Measurements from ENCODE around the gene CDH4. TPM values are rescaled to one million over a fixed set of nuclear protein-coding genes. Genes with fewer than 3 reads are reported as not detected.

The CDH4 gene
- total RNA-seq, 1 experiment from 2014 or later: not detected

GRCh38 chr20:61532736-61533135 lies 280.7 kb downstream of the CDH4 start:
- DNase-seq (ENCODE audit: low read depth, low spot score): no peak
- BruUV-seq (replicated peaks): no TSS peak

GRCh38 chr20:61533231-61533631 lies 281.2 kb downstream of the CDH4 start:
- peaks cover 8% of the 10 kb centered on the region for H3K27me3 ChIP-seq (ENCODE audit: control insufficient read depth, insufficient read depth, low read length)

More at GRCh38 chr20:61532736-61533135, 280.7 kb downstream of the CDH4 start:
- in situ Hi-C loops (cut with HindIII; ENCODE audit: low pct_unique_long_range_greater_than_20kb, low sequenced_read_pairs): no loop called here
- Histone ChIP-seq H3K27ac (ENCODE audit: low read length) (no peak overlapping the region), H3K36me3 (ENCODE audit: control insufficient read depth, insufficient read depth, low read length) (no peaks in the 10 kb centered on the region), H3K4me3 (ENCODE audit: low read depth in 2 of 2, low read length in 2 of 2) (no peak overlapping the region), H3K4me1 (ENCODE audit: control insufficient read depth, insufficient read depth, low read length) (no peaks in the 10 kb centered on the region), H3K9me3 (ENCODE audit: control insufficient read depth, insufficient read depth, low read depth, low read length) (no peaks in the 10 kb centered on the region), H3K27me3 (ENCODE audit: control insufficient read depth, insufficient read depth, low read length) (peaks cover 9% of the 10 kb centered on the region)
- ChIA-PET POLR2A (no interaction called here), CTCF (no interaction called here)
- intact Hi-C loops (cut with micrococcal nuclease; ENCODE audit: unreplicated experiment): no loop called here
- ATAC-seq: no peak
- TF ChIP-seq REST (IDR thresholded peaks at IDR 0.05; ENCODE audit: insufficient read depth in 1 of 2, low read depth in 2 of 2, low read length in 1 of 2) (no peak), CTCF (IDR thresholded peaks at IDR 0.05) (no peak), TCF7L2 (IDR thresholded peaks at IDR 0.05; ENCODE audit: low read depth, low read length) (no peak), SIN3A (IDR thresholded peaks at IDR 0.05; ENCODE audit: borderline replicate concordance, insufficient read depth, low read depth, low read length) (no peak), POLR2AphosphoS5 (IDR thresholded peaks at IDR 0.05; ENCODE audit: low read depth, low read length) (no peak)

More at GRCh38 chr20:61533231-61533631, 281.2 kb downstream of the CDH4 start:
- no peak for ATAC-seq
- Histone ChIP-seq H3K4me3 (ENCODE audit: low read depth in 2 of 2, low read length in 2 of 2) (no peak overlapping the region), H3K27ac (ENCODE audit: low read length) (no peak overlapping the region), H3K9me3 (ENCODE audit: control insufficient read depth, insufficient read depth, low read depth, low read length) (no peaks in the 10 kb centered on the region), H3K36me3 (ENCODE audit: control insufficient read depth, insufficient read depth, low read length) (no peaks in the 10 kb centered on the region), H3K4me1 (ENCODE audit: control insufficient read depth, insufficient read depth, low read length) (no peaks in the 10 kb centered on the region)
- intact Hi-C loops (cut with micrococcal nuclease; ENCODE audit: unreplicated experiment) (no loop called here), in situ Hi-C loops (cut with HindIII; ENCODE audit: low pct_unique_long_range_greater_than_20kb, low sequenced_read_pairs) (no loop called here)
- ChIA-PET CTCF (no interaction called here), POLR2A (no interaction called here)
- no peak for DNase-seq (ENCODE audit: low read depth, low spot score)
- no TSS peak for BruUV-seq (replicated peaks)
- TF ChIP-seq REST (IDR thresholded peaks at IDR 0.05; ENCODE audit: insufficient read depth in 1 of 2, low read depth in 2 of 2, low read length in 1 of 2) (no peak), TCF7L2 (IDR thresholded peaks at IDR 0.05; ENCODE audit: low read depth, low read length) (no peak), CTCF (IDR thresholded peaks at IDR 0.05) (no peak), POLR2AphosphoS5 (IDR thresholded peaks at IDR 0.05; ENCODE audit: low read depth, low read length) (no peak), SIN3A (IDR thresholded peaks at IDR 0.05; ENCODE audit: borderline replicate concordance, insufficient read depth, low read depth, low read length) (no peak)
